GM12878 (cell line): Measurements from ENCODE around the gene VSTM4. TPM values are rescaled to one million over a fixed set of nuclear protein-coding genes. Genes with fewer than 3 reads are reported as not detected.

ENCODE experiments used
- ATAC-seq: fragments of 200-7000 bp; cut with Tn5 transposase; 3 replicates; pipeline ENCODE4 v1.9.1; 2020; ENCODE audit warnings: mild to moderate bottlenecking, moderate library complexity
- BruUV-seq: library from RNA; stranded (reverse); fragments of 400-500 nt; replicated peaks from 2 replicates; lab custom pipeline; 2021; lab: Mats Ljungman, UMichigan
- CTCF ChIA-PET: fragments of 300-600 bp; sonication (Branson Sonifier 250); formaldehyde crosslinking; extraction: SDS; loops from one replicate; lab custom pipeline; 2021; ENCODE audit warnings: inconsistent platforms; lab: Yijun Ruan, JAX
- POLR2A ChIA-PET: fragments of 350-600 bp; formaldehyde crosslinking; extraction: SDS; loops from one replicate; lab custom pipeline; 2021; ENCODE audit warnings: inconsistent platforms; lab: Charles Lee
- RAD21 ChIA-PET: fragments of 300-600 bp; sonication (Branson Sonifier 250); formaldehyde crosslinking; loops from one replicate; lab custom pipeline; 2023; ENCODE audit warnings: antibody characterized with exemption; ENCODE audit not compliant: unreplicated experiment; lab: Charles Lee
- SMC1A ChIA-PET: fragments of 300-600 bp; sonication (Branson Sonifier 250); formaldehyde crosslinking; loops from one replicate; lab custom pipeline; 2023; ENCODE audit not compliant: unreplicated experiment, uncharacterized antibody; lab: Charles Lee
- DNase-seq: peaks from one replicate; pipeline ENCODE4 v3.0.0-alpha.2; 2011; ENCODE audit warnings: low read depth, low spot score
- FAIRE-seq: peaks from 3 replicates; lab custom pipeline; 2011; peaks lifted over from hg19 to GRCh38; lab: Jason Lieb, UNC
- H2AFZ ChIP-seq: 2 replicates; pipeline ENCODE4 v1.6.0; 2011; ENCODE audit warnings: low read depth, low read length, control low read depth; ENCODE audit not compliant: control insufficient read depth
- H3K27ac ChIP-seq: 2 replicates; pipeline ENCODE4 v1.5.1; 2011; ENCODE audit warnings: control low read depth; ENCODE audit not compliant: control insufficient read depth, insufficient read depth
- H3K27me3 ChIP-seq, 2 experiments: replicated peaks in 1 of 2; 2 replicates each; pipeline versions ENCODE4 v1.6.0 to v1.6.1; 2011; ENCODE audit warnings: low read length in 1 of 2; ENCODE audit not compliant: control insufficient read depth in 2 of 2, insufficient read depth in 2 of 2
- H3K36me3 ChIP-seq, 2 experiments: 2 replicates each; pipeline ENCODE4 v1.5.1; 2011; ENCODE audit warnings: low read length in 1 of 2; ENCODE audit not compliant: control insufficient read depth in 2 of 2, insufficient read depth in 2 of 2
- H3K4me1 ChIP-seq: 2 replicates; pipeline ENCODE4 v1.6.1; 2011; ENCODE audit warnings: mild to moderate bottlenecking, low read length, moderate library complexity, mixed read lengths; ENCODE audit not compliant: control insufficient read depth, insufficient read depth
- H3K4me2 ChIP-seq: 2 replicates; pipeline ENCODE4 v1.6.0; 2011; ENCODE audit warnings: control low read depth; ENCODE audit not compliant: control insufficient read depth, insufficient read depth
- H3K4me3 ChIP-seq: fragments of 200-600 bp; sonication (generic); 2 replicates; pipeline ENCODE4 v1.5.1; 2016
- H3K79me2 ChIP-seq: 2 replicates; pipeline ENCODE4 v1.6.0; 2011; ENCODE audit warnings: low read length; ENCODE audit not compliant: control insufficient read depth, insufficient read depth
- H3K9ac ChIP-seq: 2 replicates; pipeline ENCODE4 v1.8.0; 2011; ENCODE audit warnings: low read length, control low read depth, mixed read lengths; ENCODE audit not compliant: control insufficient read depth, insufficient read depth
- H3K9me3 ChIP-seq: replicated peaks from 3 replicates; pipeline ENCODE4 v1.5.1; 2011; ENCODE audit warnings: mild to moderate bottlenecking, low read length; ENCODE audit not compliant: control insufficient read depth, insufficient read depth
- H4K20me1 ChIP-seq: 2 replicates; pipeline ENCODE4 v1.6.0; 2011; ENCODE audit not compliant: control insufficient read depth, insufficient read depth
- BCL11A ChIP-seq: IDR thresholded peaks from 2 replicates; pipeline ENCODE4 v1.6.1; 2011; ENCODE audit warnings: low read depth, low read length
- CREM ChIP-seq: IDR thresholded peaks from 2 replicates; pipeline ENCODE4 v1.6.1; 2014; ENCODE audit warnings: antibody characterized with exemption, low read depth
- CUX1 ChIP-seq: IDR thresholded peaks from 2 replicates; pipeline ENCODE4 v1.6.1; 2012; ENCODE audit warnings: improper control_type of control experiment, low read depth, low read length; ENCODE audit not compliant: insufficient replicate concordance
- EZH2 ChIP-seq: IDR thresholded peaks from 2 replicates; pipeline ENCODE4 v1.6.1; 2012; ENCODE audit warnings: low read depth, mild to moderate bottlenecking, control low read depth, inconsistent platforms, low read length, borderline replicate concordance; ENCODE audit not compliant: control insufficient read depth
- LARP7 ChIP-seq: fragments of 450-650 bp; IDR thresholded peaks from 2 replicates; pipeline ENCODE4 v1.6.1; 2017; ENCODE audit warnings: mild to moderate bottlenecking
- SRF ChIP-seq, 2 experiments: IDR thresholded peaks; 2 replicates each; pipeline ENCODE4 v1.6.1; 2011; ENCODE audit warnings: low read depth in 2 of 2, low read length in 2 of 2, mild to moderate bottlenecking in 1 of 2, moderate library complexity in 1 of 2
- ZNF207 ChIP-seq: fragments of 450-650 bp; IDR thresholded peaks from 2 replicates; pipeline ENCODE4 v1.6.1; 2014; ENCODE audit warnings: antibody characterized with exemption, mild to moderate bottlenecking, borderline replicate concordance
- WGBS: methylation state at CpG from one replicate; pipeline ENCODE4 v1.1.6; 2016; ENCODE audit warnings: low lambda C conversion rate; ENCODE audit not compliant: insufficient replicate concordance, insufficient coverage; ENCODE audit errors: missing lambda C conversion rate; 5-methylcytosine and 5-hydroxymethylcytosine counted together
- in situ Hi-C: fragments of 300-500 bp; cut with MboI; formaldehyde crosslinking; loops from 9 replicates; pipeline ENCODE4 v1.14.3; 2018; ENCODE audit warnings: mixed read lengths
- intact Hi-C: fragments of 100-400 bp; cut with micrococcal nuclease; formaldehyde crosslinking; loops from one replicate; pipeline ENCODE4 v1.14.2; 2022; ENCODE audit not compliant: unreplicated experiment
- polyA plus RNA-seq, 11 experiments: library from polyadenylated mRNA; depleted of rRNA in 4 of 11; unstranded in 6 of 11; stranded (reverse) in 5 of 11; fragments of >200 nt; fragmentation: Nextera tagmentation in 4 of 11; fragmentation: Illumina TruSeq in 1 of 11; extraction: Ambion mirVana in 4 of 11; extraction: Trizol in 1 of 11; gene quantifications; 1 replicate in 1 of 11; 2 replicates in 10 of 11; pipeline versions ENCODE4 v1.2.1 to v1.2.3, GENCODE V29; 2011 to 2016; ENCODE audit warnings: inconsistent platforms in 2 of 11, missing spikeins in 2 of 11, low read depth in 1 of 11
- total RNA-seq, 4 experiments: library from RNA; depleted of rRNA in 3 of 4; stranded (reverse); fragments of >200 nt in 3 of 4; fragmentation: Illumina TruSeq in 1 of 4; extraction: Trizol in 1 of 4; gene quantifications; 2 replicates each; pipeline versions ENCODE4 v1.2.1 to v1.2.3, GENCODE V29; 2013 to 2021

Gene VSTM4
- total and polyA plus RNA-seq, 10 of the 15 experiments (the other 5 are each of a cell fraction or from before 2014, with no cell fraction given): 0.01 to 0.14 (median 0.02) TPM; not detected in 7

GRCh38 chr10:49070701-49071100 is 44.6 kb downstream of the VSTM4 start (continued):
- TF ChIP-seq ZNF207 (no peak), EZH2 (no peak)

GRCh38 chr10:49068672-49069217 is 46.6 kb downstream of the VSTM4 start:
- POLR2A ChIA-PET: interaction anchor here (0.6 kb wide), 1 partner anchor 17 kb away, joined by 4 read pairs; no protein-coding TSS in a partner anchor

More at GRCh38 chr10:49068672-49069217, 46.6 kb downstream of the VSTM4 start:
- RAD21 ChIA-PET: no interaction called here
- Histone ChIP-seq H3K9ac (no peak overlapping the region), H2AFZ (no peak overlapping the region), H4K20me1 (no peaks in the 10 kb centered on the region; the same call in 1 of the 2 replicates), H3K27me3 (no peaks in the 10 kb centered on the region; a peak in 1 of 4 replicates), H3K4me2 (no peak overlapping the region), H3K36me3 (no peaks in the 10 kb centered on the region), H3K79me2 (no peaks in the 10 kb centered on the region), H3K9me3 (no peaks in the 10 kb centered on the region; the same call in 2 of the 3 replicates), H3K4me3 (no peak overlapping the region), H3K27ac (no peak overlapping the region), H3K4me1 (no peaks in the 10 kb centered on the region)
- TF ChIP-seq LARP7 (no peak), CREM (no peak), CUX1 (no peak), SRF (IDR thresholded peaks at IDR 0.05; ENCODE audit: low read depth in 2 of 2, low read length in 2 of 2) (no peak), EZH2 (no peak), BCL11A (no peak)
- intact Hi-C loops (no loop called here), in situ Hi-C loops (no loop called here)
- CTCF ChIA-PET: interaction anchor here (0.9 kb wide), 1 partner anchor 443 kb away, joined by 3 read pairs; no protein-coding TSS in a partner anchor
- DNase-seq: no peak
- WGBS: 30% methylated on average over 6 of the region's 6 CpGs
- no peak for ATAC-seq
- FAIRE-seq: no peak
- SMC1A ChIA-PET: no interaction called here
- BruUV-seq: no TSS peak
